Fibroblast of skin of back (primary cell): ENCODE results near the gene SUPT16H. TPM values are rescaled to one million over a fixed set of nuclear protein-coding genes. Genes with fewer than 3 reads are reported as not detected.
A peak's percentile ranks its signal among the peaks of the same experiment; 100 is the strongest.
"Not testable (repeated sequence)": the region's sequence is repeated elsewhere in the genome, so short reads cannot be mapped to it uniquely, and the experiment has no call there.

ENCODE experiments used
- DNase-seq: peaks from one replicate; pipeline ENCODE4 v3.0.0-alpha.2; 2013
- polyA plus RNA-seq, 2 experiments: library from polyadenylated mRNA; unstranded; fragments of 120-200 nt; gene quantifications; one replicate each; pipeline ENCODE4 v1.2.1, GENCODE V29; 2013; ENCODE audit not compliant: insufficient read length in 2 of 2

Gene SUPT16H
- 89.6 TPM for polyA plus RNA-seq (2013, experiment 1 of 2; ENCODE audit: insufficient read length)
- 51.9 TPM for polyA plus RNA-seq (2013, experiment 2 of 2; ENCODE audit: insufficient read length)

- peak; percentile 97 for DNase-seq
Measured at GRCh38 chr14:21383848-21384493, at the start of gene SUPT16H. TSS of gene SUPT16H (minus strand) at chr14:21384019. CDS start at chr14:21383927, 92 bp downstream.

DNA sequence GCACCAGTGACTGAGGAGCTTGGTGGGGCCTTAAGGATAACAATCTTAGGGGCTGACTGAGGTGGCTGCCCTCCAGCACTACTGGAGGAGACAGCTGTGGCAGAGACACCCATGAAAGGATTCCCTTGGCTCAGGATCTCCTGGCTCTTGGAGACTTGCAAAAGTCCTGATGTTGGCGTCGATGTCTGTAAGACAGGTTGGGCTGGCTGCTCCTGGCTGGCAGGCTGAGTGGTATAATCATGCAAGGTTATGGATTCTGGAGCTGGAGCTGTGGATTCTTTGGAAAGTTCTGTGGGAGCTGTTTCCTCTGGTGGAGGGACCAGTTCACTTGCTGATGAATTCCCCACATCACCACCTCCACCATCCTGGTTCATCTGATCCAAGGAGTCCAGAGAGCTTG lies 47.3 kb upstream of the SUPT16H start:
- DNase-seq: no peak

GRCh38 chr14:21428930-21429329 lies 45.1 kb upstream of the SUPT16H start:
- no peak for DNase-seq

DNA sequence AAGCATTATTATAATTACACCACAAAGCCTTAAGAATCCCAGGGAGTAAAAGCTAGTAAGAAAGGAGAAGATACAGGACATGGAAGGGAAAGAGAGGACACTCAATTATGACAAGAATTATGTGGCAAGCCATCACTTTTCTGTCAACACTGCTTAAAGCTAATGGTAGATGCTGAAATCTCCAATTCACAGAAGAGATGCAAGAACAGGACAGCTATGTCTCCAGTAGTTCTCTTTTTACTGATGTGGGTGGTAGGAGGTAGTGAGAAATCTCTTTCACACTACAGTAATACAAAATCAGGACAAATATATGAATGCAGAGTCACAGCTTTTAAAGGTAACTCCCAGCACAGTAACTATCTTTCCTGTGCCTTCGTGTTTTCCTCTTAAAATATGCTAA lies 42.9 kb upstream of the SUPT16H start:
- no peak for DNase-seq

GRCh38 chr14:21419528-21419927 lies 35.7 kb upstream of the SUPT16H start:
- DNase-seq: no peak

DNA sequence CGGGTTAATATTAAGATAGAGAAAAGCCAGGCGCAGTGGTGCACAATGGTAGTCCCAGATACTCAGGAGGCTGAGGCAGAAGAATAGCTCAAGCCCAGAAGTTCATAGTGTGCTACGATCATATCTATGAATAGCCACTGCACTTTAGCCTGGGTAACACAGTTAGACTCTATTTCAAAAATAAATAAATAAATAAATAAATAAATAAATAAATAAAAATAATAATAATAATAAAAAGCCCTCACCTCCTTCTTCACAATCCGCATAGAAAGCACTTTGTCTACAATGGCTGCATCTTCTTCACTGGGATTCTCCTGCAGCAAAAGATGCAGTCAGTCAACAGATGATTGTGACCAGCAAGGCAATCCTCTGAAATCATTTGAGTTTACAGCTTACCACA lies 31.5 kb upstream of the SUPT16H start:
- no peak for DNase-seq

GRCh38 chr14:21414137-21414631 lies 30.4 kb upstream of the SUPT16H start:
- no peak for DNase-seq

GRCh38 chr14:21408147-21408546 lies 24.3 kb upstream of the SUPT16H start:
- peak; percentile 54 for DNase-seq

DNA sequence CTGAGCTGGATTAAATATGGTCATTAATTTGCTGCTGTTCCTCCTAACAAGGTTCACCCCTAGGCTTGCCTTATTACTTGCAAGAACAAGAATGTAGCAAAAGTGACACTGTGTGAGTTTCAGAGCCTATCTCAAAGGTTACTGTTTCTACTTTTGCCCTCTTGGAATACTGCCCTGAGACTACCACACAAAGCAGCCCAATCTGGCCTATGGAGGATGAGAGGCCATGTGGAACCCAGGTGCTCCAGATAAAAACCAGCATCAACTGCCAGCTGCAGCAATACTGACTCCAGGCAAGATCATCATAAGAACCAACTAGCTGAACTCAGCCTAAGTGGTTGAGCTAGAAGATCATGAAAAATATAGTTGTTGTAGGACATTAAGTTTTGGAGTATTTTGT lies 22.4 kb upstream of the SUPT16H start:
- no peak for DNase-seq

- no peak for DNase-seq
Measured at GRCh38 chr14:21405097-21405496, 21.3 kb upstream of the SUPT16H start.

- DNase-seq: no peak
Measured at GRCh38 chr14:21399311-21399870, 15.6 kb upstream of the SUPT16H start.

DNA sequence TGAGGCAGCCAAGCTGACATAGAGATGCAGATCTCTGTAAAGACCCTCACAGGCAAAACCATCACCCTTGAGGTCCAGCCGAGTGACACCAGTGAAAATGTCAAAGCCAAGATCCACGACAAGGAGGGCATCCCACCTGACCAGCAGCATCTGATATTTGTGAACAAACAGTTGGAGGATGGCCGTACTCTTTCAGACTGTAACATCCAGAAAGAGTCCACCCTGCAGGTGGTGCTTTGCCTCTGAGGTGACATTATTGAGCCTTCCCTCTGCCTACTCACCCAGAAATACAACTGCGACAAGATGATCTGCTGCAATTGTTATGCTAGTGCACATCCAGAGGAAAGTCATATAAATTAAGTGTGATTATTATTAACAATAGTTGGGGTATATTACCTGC lies 15.1 kb upstream of the SUPT16H start:
- DNase-seq: no peak

GRCh38 chr14:21395450-21395849 lies 11.6 kb upstream of the SUPT16H start:
- DNase-seq: no peak

DNA sequence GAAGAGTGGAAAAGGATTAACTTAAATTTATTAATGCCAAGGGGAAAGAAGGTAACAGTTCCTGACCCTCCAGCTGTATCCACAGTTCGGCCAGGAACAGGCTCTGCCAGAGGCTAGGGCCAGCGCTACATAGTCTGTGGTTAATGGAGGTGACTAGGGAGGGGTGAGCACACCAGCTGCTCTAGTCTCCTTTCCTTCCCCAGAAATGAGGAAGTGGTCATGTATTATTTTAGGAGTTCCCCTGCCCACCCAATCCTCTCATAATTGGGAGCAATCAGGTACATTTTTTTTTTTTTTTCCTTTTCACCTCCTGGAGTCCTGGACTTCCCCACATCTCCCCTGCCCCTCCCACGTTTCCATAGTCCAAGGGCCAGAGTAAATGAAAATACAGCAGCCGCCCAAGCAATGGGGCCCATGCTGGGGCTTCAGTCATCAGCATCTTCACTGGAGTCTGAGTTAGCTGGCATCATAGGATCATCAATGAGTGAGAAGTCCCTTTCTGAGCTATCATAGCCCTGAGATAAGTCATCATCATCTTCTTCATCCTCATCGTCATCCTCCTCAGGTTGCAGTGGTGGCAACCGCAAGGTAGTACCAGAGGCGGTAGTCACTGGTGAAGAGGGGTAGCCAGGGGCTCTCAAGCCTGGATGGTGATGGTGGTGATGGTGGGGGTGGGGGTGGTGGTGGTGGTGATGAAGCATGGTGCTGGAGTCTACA lies 1.5 kb upstream of the SUPT16H start:
- DNase-seq: no peak

DNA sequence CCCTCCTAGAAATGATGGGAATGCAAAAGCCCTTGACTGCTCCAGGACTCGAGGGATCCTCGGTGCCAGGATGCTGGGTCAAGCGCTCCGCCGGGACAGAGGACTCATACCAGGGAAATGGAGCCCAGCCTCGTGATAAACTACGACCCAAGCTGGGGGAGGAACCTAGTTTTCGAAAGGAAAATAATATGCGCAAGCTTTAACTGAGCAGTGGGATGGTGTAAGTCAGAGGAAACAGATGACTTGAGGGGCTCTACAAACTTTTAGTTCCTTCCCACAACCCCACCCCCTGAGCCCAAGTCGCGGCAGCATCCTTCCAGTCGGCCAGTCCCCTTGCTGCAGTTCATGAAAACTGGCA lies 654 bp upstream of the SUPT16H start:
- no peak for DNase-seq

- DNase-seq: peak; percentile 65
Measured at GRCh38 chr14:21382886-21383847, 652 bp downstream of the SUPT16H start.

DNA sequence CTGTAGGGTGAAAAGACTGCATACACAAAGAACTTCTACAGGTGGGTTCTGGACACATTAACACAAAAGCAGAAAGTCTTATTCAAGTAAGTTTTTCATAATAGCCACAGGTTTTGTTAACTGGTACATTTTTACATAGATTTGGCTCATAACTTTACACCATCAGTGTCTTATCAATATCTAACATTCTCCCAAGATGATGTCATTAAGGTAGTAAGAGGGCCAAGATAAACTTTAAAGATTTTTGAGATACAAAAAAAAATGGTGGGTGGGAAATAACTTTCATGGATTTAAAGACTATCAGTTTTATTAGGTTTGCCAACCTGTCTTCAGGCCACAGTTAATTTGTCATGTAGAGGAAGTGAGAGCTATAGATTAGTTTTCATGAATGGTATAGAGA lies 1.7 kb downstream of the SUPT16H start:
- peak; percentile 1 for DNase-seq

DNA sequence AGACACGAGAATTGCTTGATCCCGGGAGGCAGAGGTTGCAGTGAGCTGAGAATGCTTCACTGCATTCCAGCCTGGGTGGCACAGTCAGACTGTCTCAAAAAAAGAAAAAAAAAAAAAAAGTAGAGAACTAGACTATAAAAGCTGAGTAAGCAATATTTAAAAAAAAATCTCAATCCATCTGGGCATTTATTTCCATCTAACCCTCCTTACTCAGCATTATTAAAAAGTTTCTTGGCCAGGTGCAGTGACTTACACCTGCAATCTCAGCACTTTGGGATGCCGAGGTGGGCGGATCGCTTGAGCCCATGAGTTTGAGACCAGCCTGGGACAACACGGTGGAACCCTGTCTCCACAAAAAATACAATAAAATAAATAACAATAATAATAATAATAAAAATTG lies 4.5 kb downstream of the SUPT16H start:
- no peak for DNase-seq

- DNase-seq: no peak
Measured at GRCh38 chr14:21373980-21374379, 9.8 kb downstream of the SUPT16H start.

- not testable (repeated sequence) for DNase-seq
Measured at GRCh38 chr14:21372814-21373213, 11.0 kb downstream of the SUPT16H start.

GRCh38 chr14:21369949-21370679 lies 13.7 kb downstream of the SUPT16H start:
- no peak for DNase-seq
